T-helper 2 cell treated with Interferon-gamma antibody and Interleukin-4, amounts not matched to agents 5 μg/mL and 100 μg/mL, for 36 hours (primary cell): ENCODE results near the gene CYB561D1.
A peak's percentile ranks its signal among the peaks of the same experiment; 100 is the strongest.

Experiments used
- DNase-seq: peaks from one replicate; pipeline ENCODE4 v3.0.0; 2021; ENCODE audit warnings: low spot score
- H3K27ac Mint-ChIP-seq: one replicate; pipeline ENCODE4 v1.8.0; 2021; ENCODE audit warnings: mild to moderate bottlenecking, mixed read lengths
- H3K27me3 Mint-ChIP-seq: one replicate; pipeline ENCODE4 v1.8.0; 2021; ENCODE audit warnings: low read depth, mixed read lengths
- H3K36me3 Mint-ChIP-seq: one replicate; pipeline ENCODE4 v1.8.0; 2021; ENCODE audit warnings: low read depth, mixed read lengths
- H3K4me1 Mint-ChIP-seq: one replicate; pipeline ENCODE4 v1.8.0; 2021; ENCODE audit warnings: low read depth, mixed read lengths
- H3K4me3 Mint-ChIP-seq: one replicate; pipeline ENCODE4 v1.8.0; 2022; ENCODE audit warnings: mild to moderate bottlenecking, moderate library complexity, mixed read lengths
- H3K9me3 Mint-ChIP-seq: one replicate; pipeline ENCODE4 v1.8.0; 2021; ENCODE audit warnings: mixed read lengths

CYB561D1 gene

GRCh38 chr1:109499661-109500536 is 6.0 kb downstream of the CYB561D1 start:
- peaks cover 66% of the 10 kb centered on the region for H3K4me1 Mint-ChIP-seq
- H3K27me3 Mint-ChIP-seq, result no peaks in the 10 kb centered on the region
- no peak for DNase-seq
- peaks cover 44% of the 10 kb centered on the region for H3K36me3 Mint-ChIP-seq
- H3K9me3 Mint-ChIP-seq, result no peaks in the 10 kb centered on the region
- H3K27ac Mint-ChIP-seq, result no peak overlapping the region
- no peak overlapping the region for H3K4me3 Mint-ChIP-seq

- DNase-seq, result no peak
- Mint-ChIP-seq H3K36me3 (peaks cover 43% of the 10 kb centered on the region), H3K27me3 (no peaks in the 10 kb centered on the region), H3K4me3 (no peak overlapping the region), H3K4me1 (peaks cover 59% of the 10 kb centered on the region), H3K9me3 (no peaks in the 10 kb centered on the region), H3K27ac (no peak overlapping the region)
Measured at GRCh38 chr1:109500941-109501381, 7.1 kb downstream of the CYB561D1 start.

- H3K4me3 Mint-ChIP-seq, result peak overlapping the region; percentile 80
- DNase-seq, result no peak
- H3K36me3 Mint-ChIP-seq, result peaks cover 37% of the 10 kb centered on the region
- H3K9me3 Mint-ChIP-seq, result no peaks in the 10 kb centered on the region
- peaks cover 3% of the 10 kb centered on the region for H3K27me3 Mint-ChIP-seq
- peaks cover 53% of the 10 kb centered on the region for H3K4me1 Mint-ChIP-seq
- H3K27ac Mint-ChIP-seq, result peak overlapping the region; percentile 94
Measured at GRCh38 chr1:109501644-109502363, 7.9 kb downstream of the CYB561D1 start.

GRCh38 chr1:109502364-109502851 is 8.5 kb downstream of the CYB561D1 start:
- H3K27me3 Mint-ChIP-seq, result peaks cover 7% of the 10 kb centered on the region
- peak overlapping the region; percentile 94 for H3K27ac Mint-ChIP-seq
- DNase-seq, result no peak
- peak overlapping the region; percentile 80 for H3K4me3 Mint-ChIP-seq
- peaks cover 53% of the 10 kb centered on the region for H3K4me1 Mint-ChIP-seq
- H3K9me3 Mint-ChIP-seq, result no peaks in the 10 kb centered on the region
- peaks cover 35% of the 10 kb centered on the region for H3K36me3 Mint-ChIP-seq

- peaks cover 47% of the 10 kb centered on the region for H3K4me1 Mint-ChIP-seq
- H3K36me3 Mint-ChIP-seq, result peaks cover 27% of the 10 kb centered on the region
- H3K27me3 Mint-ChIP-seq, result peaks cover 19% of the 10 kb centered on the region
- H3K4me3 Mint-ChIP-seq, result peak overlapping the region; percentile 70
- no peak for DNase-seq
- no peaks in the 10 kb centered on the region for H3K9me3 Mint-ChIP-seq
- H3K27ac Mint-ChIP-seq, result peak overlapping the region; percentile 61
Measured at GRCh38 chr1:109503935-109504334, 10.0 kb downstream of the CYB561D1 start.

GRCh38 chr1:109504974-109505373 is 11.1 kb downstream of the CYB561D1 start:
- Mint-ChIP-seq H3K4me3 (no peak overlapping the region), H3K27ac (no peak overlapping the region), H3K36me3 (peaks cover 21% of the 10 kb centered on the region), H3K27me3 (peaks cover 25% of the 10 kb centered on the region), H3K9me3 (no peaks in the 10 kb centered on the region), H3K4me1 (peaks cover 47% of the 10 kb centered on the region)
- no peak for DNase-seq

- peaks cover 7% of the 10 kb centered on the region for H3K36me3 Mint-ChIP-seq
- no peak overlapping the region for H3K27ac Mint-ChIP-seq
- DNase-seq, result no peak
- peaks cover 47% of the 10 kb centered on the region for H3K27me3 Mint-ChIP-seq
- H3K4me1 Mint-ChIP-seq, result peaks cover 20% of the 10 kb centered on the region
- H3K9me3 Mint-ChIP-seq, result no peaks in the 10 kb centered on the region
- peak overlapping the region; percentile 82 for H3K4me3 Mint-ChIP-seq
Measured at GRCh38 chr1:109508001-109508872, 14.3 kb downstream of the CYB561D1 start.

GRCh38 chr1:109508873-109509175 is 14.9 kb downstream of the CYB561D1 start:
- Mint-ChIP-seq H3K36me3 (peaks cover 7% of the 10 kb centered on the region), H3K4me1 (peaks cover 17% of the 10 kb centered on the region), H3K27ac (peak overlapping the region; percentile 13), H3K4me3 (peak overlapping the region; percentile 82), H3K27me3 (peaks cover 50% of the 10 kb centered on the region), H3K9me3 (no peaks in the 10 kb centered on the region)
- DNase-seq, result no peak

- H3K4me1 Mint-ChIP-seq, result peaks cover 14% of the 10 kb centered on the region
- peak; percentile 56 for DNase-seq
- peaks cover 4% of the 10 kb centered on the region for H3K36me3 Mint-ChIP-seq
Measured at GRCh38 chr1:109509176-109510134, 15.6 kb downstream of the CYB561D1 start, which contains the start of gene AMIGO1. AMIGO1 (minus strand) TSS chr1:109509727; CDS start chr1:109508912, 815 bp downstream.

GRCh38 chr1:109513110-109513710 is 19.3 kb downstream of the CYB561D1 start:
- DNase-seq, result no peak
- H3K27me3 Mint-ChIP-seq, result peaks cover 45% of the 10 kb centered on the region
- H3K4me3 Mint-ChIP-seq, result no peak overlapping the region
- no peaks in the 10 kb centered on the region for H3K36me3 Mint-ChIP-seq
- no peak overlapping the region for H3K27ac Mint-ChIP-seq
- peaks cover 9% of the 10 kb centered on the region for H3K4me1 Mint-ChIP-seq
- no peaks in the 10 kb centered on the region for H3K9me3 Mint-ChIP-seq

More at GRCh38 chr1:109509176-109510134, 15.6 kb downstream of the CYB561D1 start, which contains the start of gene AMIGO1:
- H3K27me3 Mint-ChIP-seq, result peaks cover 50% of the 10 kb centered on the region
- H3K27ac Mint-ChIP-seq, result peak within 1 kb of the TSS; percentile 13
- H3K9me3 Mint-ChIP-seq, result no peaks in the 10 kb centered on the region
- H3K4me3 Mint-ChIP-seq, result peak within 1 kb of the TSS; percentile 82

- no peak for DNase-seq
Measured at GRCh38 chr1:109514846-109515245, 21.0 kb downstream of the CYB561D1 start.

GRCh38 chr1:109516872-109517271 is 23.0 kb downstream of the CYB561D1 start:
- Mint-ChIP-seq H3K27ac (no peak overlapping the region), H3K9me3 (no peaks in the 10 kb centered on the region), H3K4me1 (no peaks in the 10 kb centered on the region), H3K4me3 (no peak overlapping the region), H3K27me3 (peaks cover 18% of the 10 kb centered on the region), H3K36me3 (no peaks in the 10 kb centered on the region)
- DNase-seq, result no peak

More at GRCh38 chr1:109514846-109515245, 21.0 kb downstream of the CYB561D1 start:
- H3K4me3 Mint-ChIP-seq, result no peak overlapping the region
- H3K36me3 Mint-ChIP-seq, result no peaks in the 10 kb centered on the region
- H3K27ac Mint-ChIP-seq, result no peak overlapping the region
- H3K27me3 Mint-ChIP-seq, result peaks cover 33% of the 10 kb centered on the region
- peaks cover 4% of the 10 kb centered on the region for H3K4me1 Mint-ChIP-seq
- no peaks in the 10 kb centered on the region for H3K9me3 Mint-ChIP-seq
